ENCODE measurements around the gene METTL22. TPM values are rescaled to one million over a fixed set of nuclear protein-coding genes. Genes with fewer than 3 reads are reported as not detected.

METTL22 gene
- polyA plus RNA-seq, 2 of the 4 experiments (the other 2 are of a cell fraction) = 21.0 to 40.9 TPM

GRCh38 chr16:8611122-8611521 is 10.4 kb upstream of the METTL22 start:
- Histone ChIP-seq H3K4me2 (no peak overlapping the region), H3K4me1 (no peaks in the 10 kb centered on the region), H3K9me3 (no peaks in the 10 kb centered on the region), H3K4me3 (no peak overlapping the region), H3K27ac (no peak overlapping the region)
- ATAC-seq (no peak), DNase-seq (ENCODE audit: low read depth in 1 of 2, low spot score in 1 of 2) (no peak), FAIRE-seq (no peak)
- ChIA-PET POLR2A (no interaction called here), CTCF (no interaction called here)
- no peak for TF ChIP-seq KDM5A (IDR thresholded peaks at IDR 0.05)
- no peak for TF ChIP-seq BHLHE40 (IDR thresholded peaks at IDR 0.05; ENCODE audit: low read depth, low read length)
- TF ChIP-seq, protein P1, sequence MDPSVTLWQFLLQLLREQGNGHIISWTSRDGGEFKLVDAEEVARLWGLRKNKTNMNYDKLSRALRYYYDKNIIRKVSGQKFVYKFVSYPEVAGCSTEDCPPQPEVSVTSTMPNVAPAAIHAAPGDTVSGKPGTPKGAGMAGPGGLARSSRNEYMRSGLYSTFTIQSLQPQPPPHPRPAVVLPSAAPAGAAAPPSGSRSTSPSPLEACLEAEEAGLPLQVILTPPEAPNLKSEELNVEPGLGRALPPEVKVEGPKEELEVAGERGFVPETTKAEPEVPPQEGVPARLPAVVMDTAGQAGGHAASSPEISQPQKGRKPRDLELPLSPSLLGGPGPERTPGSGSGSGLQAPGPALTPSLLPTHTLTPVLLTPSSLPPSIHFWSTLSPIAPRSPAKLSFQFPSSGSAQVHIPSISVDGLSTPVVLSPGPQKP (IDR thresholded peaks at IDR 0.05; ENCODE audit: low read depth, low read length) = no peak
- TF ChIP-seq POLR2AphosphoS2 (conservative IDR thresholded peaks at IDR 0.05; ENCODE audit: low read length) = no peak
- no peak for TF ChIP-seq HEYL (CRISPR knock-in tag; IDR thresholded peaks at IDR 0.05)
- TF ChIP-seq HOXA7 (CRISPR knock-in tag; IDR thresholded peaks at IDR 0.05) = no peak
- no peak for TF ChIP-seq CBX8 (IDR thresholded peaks at IDR 0.05)
- no peak for TF ChIP-seq CHD2 (IDR thresholded peaks at IDR 0.05; ENCODE audit: low read length, partially characterized antibody)
- TF ChIP-seq ZNF302 (CRISPR knock-in tag; IDR thresholded peaks at IDR 0.05) = no peak
- TF ChIP-seq HES2 (IDR thresholded peaks at IDR 0.05) = no peak
- TF ChIP-seq, protein P2, sequence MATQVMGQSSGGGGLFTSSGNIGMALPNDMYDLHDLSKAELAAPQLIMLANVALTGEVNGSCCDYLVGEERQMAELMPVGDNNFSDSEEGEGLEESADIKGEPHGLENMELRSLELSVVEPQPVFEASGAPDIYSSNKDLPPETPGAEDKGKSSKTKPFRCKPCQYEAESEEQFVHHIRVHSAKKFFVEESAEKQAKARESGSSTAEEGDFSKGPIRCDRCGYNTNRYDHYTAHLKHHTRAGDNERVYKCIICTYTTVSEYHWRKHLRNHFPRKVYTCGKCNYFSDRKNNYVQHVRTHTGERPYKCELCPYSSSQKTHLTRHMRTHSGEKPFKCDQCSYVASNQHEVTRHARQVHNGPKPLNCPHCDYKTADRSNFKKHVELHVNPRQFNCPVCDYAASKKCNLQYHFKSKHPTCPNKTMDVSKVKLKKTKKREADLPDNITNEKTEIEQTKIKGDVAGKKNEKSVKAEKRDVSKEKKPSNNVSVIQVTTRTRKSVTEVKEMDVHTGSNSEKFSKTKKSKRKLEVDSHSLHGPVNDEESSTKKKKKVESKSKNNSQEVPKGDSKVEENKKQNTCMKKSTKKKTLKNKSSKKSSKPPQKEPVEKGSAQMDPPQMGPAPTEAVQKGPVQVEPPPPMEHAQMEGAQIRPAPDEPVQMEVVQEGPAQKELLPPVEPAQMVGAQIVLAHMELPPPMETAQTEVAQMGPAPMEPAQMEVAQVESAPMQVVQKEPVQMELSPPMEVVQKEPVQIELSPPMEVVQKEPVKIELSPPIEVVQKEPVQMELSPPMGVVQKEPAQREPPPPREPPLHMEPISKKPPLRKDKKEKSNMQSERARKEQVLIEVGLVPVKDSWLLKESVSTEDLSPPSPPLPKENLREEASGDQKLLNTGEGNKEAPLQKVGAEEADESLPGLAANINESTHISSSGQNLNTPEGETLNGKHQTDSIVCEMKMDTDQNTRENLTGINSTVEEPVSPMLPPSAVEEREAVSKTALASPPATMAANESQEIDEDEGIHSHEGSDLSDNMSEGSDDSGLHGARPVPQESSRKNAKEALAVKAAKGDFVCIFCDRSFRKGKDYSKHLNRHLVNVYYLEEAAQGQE (IDR thresholded peaks at IDR 0.05) = no peak
- no peak for TF ChIP-seq GATA3 (IDR thresholded peaks at IDR 0.05; ENCODE audit: borderline replicate concordance)
- no peak for TF ChIP-seq HMGXB4 (CRISPR knock-in tag; IDR thresholded peaks at IDR 0.05; ENCODE audit: borderline replicate concordance)
- TF ChIP-seq EHF (CRISPR knock-in tag; IDR thresholded peaks at IDR 0.05) = no peak
- TF ChIP-seq, protein P3, sequence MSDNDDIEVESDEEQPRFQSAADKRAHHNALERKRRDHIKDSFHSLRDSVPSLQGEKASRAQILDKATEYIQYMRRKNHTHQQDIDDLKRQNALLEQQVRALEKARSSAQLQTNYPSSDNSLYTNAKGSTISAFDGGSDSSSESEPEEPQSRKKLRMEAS (IDR thresholded peaks at IDR 0.05) = no peak
- TF ChIP-seq CBX2 (IDR thresholded peaks at IDR 0.05; ENCODE audit: borderline replicate concordance, low read depth) = no peak
- TF ChIP-seq FOXS1 (CRISPR knock-in tag; IDR thresholded peaks at IDR 0.05) = no peak
- no peak for TF ChIP-seq HOXB13 (CRISPR knock-in tag; IDR thresholded peaks at IDR 0.05; ENCODE audit: low read depth)
- TF ChIP-seq CHD4 (IDR thresholded peaks at IDR 0.05; ENCODE audit: borderline replicate concordance) = no peak
- WGBS (ENCODE audit: missing lambda C conversion rate) = 18% methylated on average over 4 of the region's 4 CpGs

DNA sequence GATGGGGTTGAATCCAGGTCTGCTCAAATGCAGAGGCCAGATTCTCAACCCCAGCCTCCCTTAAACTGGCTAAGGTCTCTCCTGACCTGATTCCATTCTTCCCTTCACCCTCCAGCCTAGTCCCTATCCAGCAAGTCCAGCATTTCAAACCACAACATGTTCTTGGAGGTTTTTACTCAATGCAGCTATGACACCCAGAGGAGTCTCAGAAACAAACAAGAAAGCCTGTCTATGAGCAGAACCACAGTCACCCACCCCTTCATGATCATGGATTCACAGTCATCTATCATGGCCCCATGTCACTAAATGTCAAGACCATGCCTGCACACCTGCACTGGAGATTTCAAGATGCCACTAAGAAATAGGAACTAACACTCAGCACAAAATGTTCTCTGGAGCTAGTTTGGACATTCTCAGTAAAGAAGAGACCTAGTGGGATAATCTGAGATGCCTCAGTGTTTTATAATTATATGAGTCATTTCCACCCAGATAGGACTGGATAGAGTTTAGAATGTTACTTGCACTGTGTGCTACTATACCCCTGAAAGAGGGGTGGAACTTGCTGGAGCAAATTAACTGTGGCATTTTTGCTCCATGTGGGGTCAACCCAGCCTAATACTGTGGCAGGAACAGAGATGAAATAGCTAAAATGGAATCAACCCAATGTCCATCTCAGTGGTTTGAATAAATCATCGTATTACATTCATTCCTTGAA is 9.5 kb upstream of the METTL22 start:
- TF ChIP-seq HOXB13 (CRISPR knock-in tag; IDR thresholded peaks at IDR 0.05; ENCODE audit: low read depth) (no peak), RFX5 (IDR thresholded peaks at IDR 0.05) (no peak)
- TF ChIP-seq, protein P3 (IDR thresholded peaks at IDR 0.05) = no peak
- no peak for DNase-seq (ENCODE audit: low read depth in 1 of 2, low spot score in 1 of 2)
- Histone ChIP-seq H3K9me3 (no peaks in the 10 kb centered on the region), H3K27ac (no peak overlapping the region), H3K4me1 (no peaks in the 10 kb centered on the region), H3K4me3 (no peak overlapping the region), H3K4me2 (no peak overlapping the region)
- CTCF ChIA-PET = interaction anchor here (2.1 kb wide), 1 partner anchor 45 kb away, joined by 7 read pairs; no protein-coding TSS in a partner anchor
- ATAC-seq = no peak
- FAIRE-seq = no peak
- WGBS (ENCODE audit: missing lambda C conversion rate) = 28% methylated on average over 1 of the region's 1 CpG
- POLR2A ChIA-PET = no interaction called here

Data from A549 (cell line).